ENCODE results near the gene AP3B1.

- no peak for TF ChIP-seq CTCF (IDR thresholded peaks at IDR 0.05)
- no peak for TF ChIP-seq POLR2A (IDR thresholded peaks at IDR 0.05)
Observed at GRCh38 chr5:78056901-78057514, 237.5 kb downstream of the AP3B1 start.

Measured in Peyer's patch (tissue), 4 donors.